Ishikawa (cell line): ENCODE results near the gene RAB1B.

ENCODE experiments used
- CREB1 ChIP-seq: IDR thresholded peaks from 2 replicates; pipeline ENCODE4 v1.6.1; 2012; ENCODE audit warnings: low read depth
- RAD21 ChIP-seq: IDR thresholded peaks from 2 replicates; pipeline ENCODE4 v1.6.1; 2012; ENCODE audit warnings: low read depth
- TAF1 ChIP-seq: IDR thresholded peaks from 2 replicates; pipeline ENCODE4 v1.6.1; 2012; ENCODE audit warnings: low read depth, mild to moderate bottlenecking
- TEAD4 ChIP-seq: IDR thresholded peaks from 2 replicates; pipeline ENCODE4 v1.6.1; 2012

DNA sequence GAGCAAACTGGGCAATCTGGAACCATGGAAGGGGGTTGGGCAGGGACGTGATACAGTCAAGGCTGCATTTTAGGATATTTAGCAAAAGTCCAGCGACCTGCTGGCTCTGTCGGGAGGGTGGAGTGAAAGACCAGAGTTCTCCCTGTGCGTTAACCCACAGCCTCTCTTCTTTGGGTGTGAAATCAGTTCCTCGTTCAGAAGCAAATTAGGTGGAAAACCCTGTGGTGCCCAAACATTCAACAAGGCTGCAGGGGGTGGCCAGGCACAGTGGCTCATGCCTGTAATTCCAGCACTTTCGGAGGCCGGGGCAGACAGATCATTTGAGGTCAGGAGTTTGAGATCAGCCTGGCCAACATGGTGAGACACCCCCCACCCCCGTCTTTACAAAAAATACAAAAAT lies 29.2 kb downstream of the RAB1B start:
- no peak for TF ChIP-seq TEAD4
- no peak for TF ChIP-seq TAF1
- TF ChIP-seq CREB1, result no peak
- TF ChIP-seq RAD21, result no peak
